GM13976 (cell line): ENCODE data around the gene MARCOL.

ENCODE experiments used
- DNase-seq: peaks from one replicate; pipeline ENCODE4 v3.0.0; 2012; ENCODE audit warnings: low spot score
- in situ Hi-C: fragments of 300-500 bp; cut with MboI; formaldehyde crosslinking; loops from one replicate; pipeline ENCODE4 v1.12.0; 2022; ENCODE audit warnings: low sequenced_read_pairs, mixed read lengths, inconsistent platforms; ENCODE audit not compliant: unreplicated experiment
- TF ChIP-seq, protein P1 (sequence below): IDR thresholded peaks from 2 replicates; pipeline ENCODE4 v1.5.1; 2012; ENCODE audit warnings: borderline replicate concordance, mild to moderate bottlenecking; ENCODE audit not compliant: insufficient read depth; ENCODE audit errors: extremely low read depth, missing control alignments, control extremely low read depth

The MARCOL gene, protein sequence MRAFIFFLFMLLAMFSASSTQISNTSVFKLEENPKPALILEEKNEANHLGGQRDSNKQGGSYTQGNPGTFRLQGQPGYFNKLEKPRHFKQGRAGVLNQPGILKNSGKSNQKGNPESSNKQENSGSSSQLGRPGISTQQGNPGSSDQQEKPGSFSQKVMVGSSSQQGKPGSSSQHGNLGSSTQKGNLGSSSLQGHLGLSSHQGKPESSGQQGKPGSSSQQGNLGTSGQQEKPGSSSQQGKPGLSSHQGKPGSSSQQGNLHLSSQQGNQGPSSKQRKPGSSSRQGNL

GRCh38 chr5:148238418-148238794 lies at the start of gene MARCOL:
TSS of gene MARCOL (plus strand) at chr5:148238525. CDS start at chr5:148238598, 73 bp downstream.
- DNase-seq, result no peak
- in situ Hi-C loops, result no loop called here
- TF ChIP-seq, protein P1, sequence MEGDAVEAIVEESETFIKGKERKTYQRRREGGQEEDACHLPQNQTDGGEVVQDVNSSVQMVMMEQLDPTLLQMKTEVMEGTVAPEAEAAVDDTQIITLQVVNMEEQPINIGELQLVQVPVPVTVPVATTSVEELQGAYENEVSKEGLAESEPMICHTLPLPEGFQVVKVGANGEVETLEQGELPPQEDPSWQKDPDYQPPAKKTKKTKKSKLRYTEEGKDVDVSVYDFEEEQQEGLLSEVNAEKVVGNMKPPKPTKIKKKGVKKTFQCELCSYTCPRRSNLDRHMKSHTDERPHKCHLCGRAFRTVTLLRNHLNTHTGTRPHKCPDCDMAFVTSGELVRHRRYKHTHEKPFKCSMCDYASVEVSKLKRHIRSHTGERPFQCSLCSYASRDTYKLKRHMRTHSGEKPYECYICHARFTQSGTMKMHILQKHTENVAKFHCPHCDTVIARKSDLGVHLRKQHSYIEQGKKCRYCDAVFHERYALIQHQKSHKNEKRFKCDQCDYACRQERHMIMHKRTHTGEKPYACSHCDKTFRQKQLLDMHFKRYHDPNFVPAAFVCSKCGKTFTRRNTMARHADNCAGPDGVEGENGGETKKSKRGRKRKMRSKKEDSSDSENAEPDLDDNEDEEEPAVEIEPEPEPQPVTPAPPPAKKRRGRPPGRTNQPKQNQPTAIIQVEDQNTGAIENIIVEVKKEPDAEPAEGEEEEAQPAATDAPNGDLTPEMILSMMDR, result no peak

DNA sequence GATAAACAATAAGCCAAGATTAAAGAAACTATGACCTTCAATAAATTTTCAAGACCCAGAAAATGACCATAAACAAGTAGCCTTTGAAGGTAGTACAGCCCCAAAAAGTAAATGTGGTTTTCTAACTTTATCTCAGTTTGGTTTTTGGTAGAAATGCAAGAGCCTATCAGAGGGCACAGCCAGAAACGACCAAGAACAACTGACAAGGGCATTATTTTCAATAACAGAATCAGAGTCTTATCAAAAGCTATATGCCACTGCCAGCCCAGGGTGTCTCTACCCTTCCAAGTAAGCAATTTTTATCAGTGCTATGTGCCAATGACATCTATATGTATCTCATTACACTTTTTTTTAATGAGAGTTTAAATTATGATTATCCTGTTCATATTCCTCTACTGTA lies 47.3 kb upstream of the MARCOL start:
- TF ChIP-seq, protein P1, result no peak
- DNase-seq, result no peak
- in situ Hi-C loops, result loop anchor here (25.0 kb wide), 3 partner anchors 271 to 846 kb away; no protein-coding TSS in a partner anchor

- TF ChIP-seq, protein P1, result no peak
- no peak for DNase-seq
- in situ Hi-C loops, result loop anchor here (25.0 kb wide), 3 partner anchors 269 to 844 kb away; no protein-coding TSS in a partner anchor
Observed at GRCh38 chr5:148193202-148193601, 45.1 kb upstream of the MARCOL start.

GRCh38 chr5:148201151-148201550 lies 37.2 kb upstream of the MARCOL start:
- DNase-seq, result no peak
- TF ChIP-seq, protein P1, result no peak
- in situ Hi-C loops, result no loop called here

GRCh38 chr5:148202531-148203203 lies 35.7 kb upstream of the MARCOL start, which contains the start of gene SPINK6:
TSS of gene SPINK6 (plus strand) at chr5:148203042. CDS start at chr5:148203097, 55 bp downstream.
- DNase-seq, result no peak
- in situ Hi-C loops, result no loop called here
- TF ChIP-seq, protein P1, result no peak

DNA sequence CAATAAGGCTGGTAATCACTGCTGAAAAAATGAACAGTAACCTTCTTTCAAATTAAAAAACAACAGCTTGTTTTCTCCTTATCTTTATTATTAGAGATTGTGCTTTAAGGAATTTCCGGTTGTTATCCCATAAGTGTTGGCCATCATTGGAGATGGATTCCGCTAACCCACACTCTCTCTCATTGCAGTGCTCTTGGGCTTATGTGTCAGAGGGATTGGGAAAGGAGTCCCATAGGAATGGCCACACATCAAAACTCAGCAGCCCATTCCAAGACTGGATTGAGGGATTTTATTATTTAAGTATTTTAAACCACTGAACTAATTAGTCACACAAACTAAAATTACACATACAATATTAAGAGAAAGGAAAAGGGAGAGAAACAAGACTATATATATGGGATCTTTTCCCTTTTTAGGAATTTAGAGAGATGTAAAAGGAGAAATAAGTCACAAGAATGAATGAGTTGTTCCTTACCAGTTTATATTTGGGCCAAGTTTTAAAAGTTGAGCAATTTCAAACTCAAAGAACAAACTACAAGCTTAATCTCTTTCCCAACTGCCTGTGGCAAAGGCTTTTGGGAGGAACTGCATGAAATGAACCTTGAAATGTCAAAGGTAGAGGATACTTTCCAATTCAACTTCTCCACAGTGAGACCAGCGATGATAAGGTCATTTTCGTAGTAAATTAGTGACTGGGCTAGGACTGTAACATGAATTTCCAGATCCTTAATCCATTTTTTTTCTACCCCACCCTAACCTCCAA lies 33.1 kb upstream of the MARCOL start:
- in situ Hi-C loops, result no loop called here
- no peak for DNase-seq
- TF ChIP-seq, protein P1, result no peak
